Sigmoid colon (tissue), 4 donors: ENCODE measurements around the gene TP73.

ENCODE experiments used
- POLR2AphosphoS5 ChIP-seq, 4 donors: sonication (generic); formaldehyde crosslinking; IDR thresholded peaks; one replicate each; pipeline ENCODE4 v1.6.1; 2017; ENCODE audit warnings: antibody characterized with exemption in 4 of 4
- TF ChIP-seq, protein P1 (sequence below), 4 experiments: fragments of 450-650 bp in 3 of 4; fragments of 200-600 bp in 1 of 4; IDR thresholded peaks; one replicate each; pipeline ENCODE4 v1.5.1; 2016 to 2019; ENCODE audit warnings: antibody characterized with exemption in 4 of 4, mild to moderate bottlenecking in 3 of 4, moderate library complexity in 2 of 4

DNA sequence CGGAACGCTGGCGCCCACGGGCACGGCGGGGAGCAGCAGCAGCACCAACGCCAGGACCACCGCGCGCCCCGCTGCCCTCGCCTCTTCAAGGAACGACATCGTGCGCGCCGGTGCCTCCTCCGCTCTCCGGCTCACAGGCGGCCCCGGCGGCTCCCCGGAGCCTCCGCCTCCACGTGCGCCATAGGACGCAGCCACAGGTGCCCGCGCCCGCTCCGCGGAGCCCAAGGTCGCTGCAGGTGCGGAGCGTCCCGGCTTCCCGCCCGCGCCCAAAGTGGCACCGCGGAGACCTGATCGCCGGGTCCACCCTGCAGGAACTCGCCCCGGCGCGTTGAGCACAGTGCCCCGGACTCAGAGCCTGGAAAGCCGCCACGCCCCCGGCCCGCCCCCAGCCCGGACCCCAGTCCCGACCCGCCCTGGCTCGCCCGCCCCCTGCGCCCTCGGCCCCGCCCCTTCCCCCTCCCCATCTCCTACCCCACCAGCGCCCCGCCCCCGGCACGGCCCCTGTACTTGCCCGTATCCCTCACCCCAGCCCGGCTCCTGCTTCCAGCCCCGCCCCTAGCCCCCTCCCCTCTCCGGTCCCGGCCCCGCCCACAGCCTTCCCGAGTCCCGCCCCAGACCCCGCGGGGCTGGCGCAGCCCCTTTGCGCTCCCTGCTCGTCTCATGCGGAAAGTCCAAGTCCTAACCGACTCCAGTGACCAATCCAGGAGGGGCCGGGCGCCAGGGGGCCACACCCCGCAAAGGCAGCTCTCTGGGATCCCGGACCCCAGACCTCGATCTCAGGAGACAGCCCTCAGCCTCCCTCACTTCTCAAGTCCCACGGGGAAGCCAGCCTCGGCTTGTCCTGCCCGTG lies 40.9 kb upstream of the TP73 start, which contains the start of gene MEGF6:
- TF ChIP-seq, protein P1, sequence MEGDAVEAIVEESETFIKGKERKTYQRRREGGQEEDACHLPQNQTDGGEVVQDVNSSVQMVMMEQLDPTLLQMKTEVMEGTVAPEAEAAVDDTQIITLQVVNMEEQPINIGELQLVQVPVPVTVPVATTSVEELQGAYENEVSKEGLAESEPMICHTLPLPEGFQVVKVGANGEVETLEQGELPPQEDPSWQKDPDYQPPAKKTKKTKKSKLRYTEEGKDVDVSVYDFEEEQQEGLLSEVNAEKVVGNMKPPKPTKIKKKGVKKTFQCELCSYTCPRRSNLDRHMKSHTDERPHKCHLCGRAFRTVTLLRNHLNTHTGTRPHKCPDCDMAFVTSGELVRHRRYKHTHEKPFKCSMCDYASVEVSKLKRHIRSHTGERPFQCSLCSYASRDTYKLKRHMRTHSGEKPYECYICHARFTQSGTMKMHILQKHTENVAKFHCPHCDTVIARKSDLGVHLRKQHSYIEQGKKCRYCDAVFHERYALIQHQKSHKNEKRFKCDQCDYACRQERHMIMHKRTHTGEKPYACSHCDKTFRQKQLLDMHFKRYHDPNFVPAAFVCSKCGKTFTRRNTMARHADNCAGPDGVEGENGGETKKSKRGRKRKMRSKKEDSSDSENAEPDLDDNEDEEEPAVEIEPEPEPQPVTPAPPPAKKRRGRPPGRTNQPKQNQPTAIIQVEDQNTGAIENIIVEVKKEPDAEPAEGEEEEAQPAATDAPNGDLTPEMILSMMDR (IDR thresholded peaks at IDR 0.05), result no peak
- TF ChIP-seq POLR2AphosphoS5 (IDR thresholded peaks at IDR 0.05), result no peak
